Measurements from ENCODE around the gene ACBD6.

The ACBD6 gene

GRCh38 chr1:180239145-180240096 is 263.0 kb downstream of the ACBD6 start:
- no peak for DNase-seq (ENCODE audit: low read depth)

GRCh38 chr1:180238675-180239074 is 263.7 kb downstream of the ACBD6 start:
- DNase-seq (ENCODE audit: low read depth) = no peak
